A172 (cell line): ENCODE measurements around the gene SPSB4. TPM values are rescaled to one million over a fixed set of nuclear protein-coding genes. Genes with fewer than 3 reads are reported as not detected.
"Not testable (repeated sequence)": the region's sequence is repeated elsewhere in the genome, so short reads cannot be mapped to it uniquely, and the experiment has no call there.

Experiments
- DNase-seq: peaks from one replicate; pipeline ENCODE4 v3.0.0-alpha.2; 2015; ENCODE audit warnings: low spot score
- total RNA-seq: library from RNA; depleted of rRNA; stranded (reverse); fragments of >200 nt; shearing (Covaris generic); gene quantifications from 2 replicates; pipeline ENCODE4 v1.2.3, GENCODE V29; 2014

SPSB4 gene
- total RNA-seq, 1 experiment from 2014 or later = 1.1 TPM

GRCh38 chr3:141094790-141095545 lies 43.8 kb downstream of the SPSB4 start:
- no peak for DNase-seq

GRCh38 chr3:141095546-141095937 lies 44.4 kb downstream of the SPSB4 start:
- no peak for DNase-seq

- DNase-seq = no peak
These were observed 45.0 kb downstream of the SPSB4 start for GRCh38 chr3:141096164-141096563.

GRCh38 chr3:141096981-141097380 lies 45.8 kb downstream of the SPSB4 start:
- DNase-seq = no peak

- DNase-seq = no peak
These were observed 49.0 kb downstream of the SPSB4 start for GRCh38 chr3:141100112-141100511.

GRCh38 chr3:141100531-141101320 lies 49.6 kb downstream of the SPSB4 start:
- no peak for DNase-seq

GRCh38 chr3:141102372-141102771 lies 51.2 kb downstream of the SPSB4 start:
- DNase-seq = no peak

- no peak for DNase-seq
These were observed 51.9 kb downstream of the SPSB4 start for GRCh38 chr3:141103067-141103466.

- DNase-seq = no peak
These were observed 52.4 kb downstream of the SPSB4 start for GRCh38 chr3:141103503-141103902.

GRCh38 chr3:141104151-141104821 lies 53.1 kb downstream of the SPSB4 start:
- no peak for DNase-seq

GRCh38 chr3:141105828-141106628 lies 54.9 kb downstream of the SPSB4 start:
- DNase-seq = peak; percentile 66

- no peak for DNase-seq
These were observed 55.7 kb downstream of the SPSB4 start for GRCh38 chr3:141106842-141107241.

- no peak for DNase-seq
These were observed 56.9 kb downstream of the SPSB4 start for GRCh38 chr3:141108039-141108438.

GRCh38 chr3:141109751-141110150 lies 58.6 kb downstream of the SPSB4 start:
- DNase-seq = peak; percentile 32

- no peak for DNase-seq
These were observed 59.2 kb downstream of the SPSB4 start for GRCh38 chr3:141110322-141110721.

GRCh38 chr3:141111364-141112155 lies 60.4 kb downstream of the SPSB4 start:
- no peak for DNase-seq

- no peak for DNase-seq
These were observed 61.6 kb downstream of the SPSB4 start for GRCh38 chr3:141112686-141113297.

- not testable (repeated sequence) for DNase-seq
These were observed 62.5 kb downstream of the SPSB4 start for GRCh38 chr3:141113680-141114079.

GRCh38 chr3:141114179-141114745 lies 63.1 kb downstream of the SPSB4 start:
- no peak for DNase-seq

GRCh38 chr3:141114816-141115460 lies 63.8 kb downstream of the SPSB4 start:
- no peak for DNase-seq
